ENCODE results near the gene OR8D1.

OR8D1 gene

GRCh38 chr11:124313849-124314248, at the start of gene OR8D1:
Gene OR8D1 (minus strand): TSS chr11:124313949. CDS start chr11:124310766, 3,183 bp downstream.
- no peak within 1 kb of the TSS for H3K4me3 ChIP-seq (ENCODE audit: low read depth, low read length)

DNA sequence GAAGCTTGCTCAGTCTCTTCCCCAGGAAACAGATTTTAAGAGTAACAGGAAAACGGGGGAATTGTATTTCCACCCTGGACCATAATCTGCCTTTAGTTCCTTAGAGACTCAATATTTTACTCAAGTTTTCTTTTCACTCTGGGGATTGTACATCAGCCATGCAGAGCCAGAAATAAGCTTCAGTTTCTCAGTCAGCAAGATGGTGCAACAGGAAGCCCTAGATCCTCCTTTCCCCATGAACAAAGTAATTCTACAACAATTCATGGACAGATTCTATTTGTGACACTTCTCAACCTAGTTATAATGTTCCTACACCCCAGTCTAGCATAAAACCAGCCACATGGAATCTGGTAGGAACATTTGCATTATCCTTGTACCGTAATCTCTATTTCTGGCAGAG, 45.8 kb upstream of the OR8D1 start:
- no peak overlapping the region for H3K4me3 ChIP-seq (ENCODE audit: low read depth, low read length)

More at GRCh38 chr11:124313849-124314248, at the start of gene OR8D1:
- no peak for DNase-seq (ENCODE audit: low read depth)

DNA sequence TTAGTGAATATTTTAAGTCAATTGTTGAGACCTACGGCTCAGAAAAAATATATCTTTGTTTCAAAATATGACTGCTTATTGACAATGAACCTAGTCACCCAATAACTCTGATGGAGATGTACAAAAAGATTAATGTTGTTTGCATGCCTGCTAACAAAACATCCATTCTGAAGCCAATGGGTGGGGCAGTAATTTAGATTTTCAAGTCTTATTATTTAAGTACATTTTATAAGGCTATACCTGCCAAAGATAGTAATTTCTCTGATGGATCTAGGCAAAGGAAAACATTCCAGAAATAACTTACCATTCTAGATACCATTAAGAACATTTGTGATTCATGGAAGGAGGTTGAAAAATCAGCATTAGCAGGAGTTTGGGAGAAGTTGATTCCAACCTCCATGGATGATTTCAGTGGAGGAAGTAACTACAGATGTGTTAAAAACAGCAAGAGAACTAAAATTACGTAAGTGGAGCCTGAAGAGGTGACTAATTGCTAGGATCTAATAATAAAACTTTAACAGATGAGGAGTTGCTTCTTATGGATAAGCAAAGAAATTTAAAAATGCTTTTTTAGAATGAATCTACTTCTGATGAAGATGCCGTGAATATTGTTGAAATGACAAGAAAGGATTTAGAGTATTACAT, 32.7 kb upstream of the OR8D1 start:
- no peak for DNase-seq (ENCODE audit: low read depth)
- no peak overlapping the region for H3K4me3 ChIP-seq (ENCODE audit: low read depth, low read length)

More for the DNA sequence above, 45.8 kb upstream of the OR8D1 start:
- DNase-seq (ENCODE audit: low read depth): no peak

GRCh38 chr11:124344346-124344745, 30.6 kb upstream of the OR8D1 start:
- DNase-seq (ENCODE audit: low read depth): no peak
- H3K4me3 ChIP-seq (ENCODE audit: low read depth, low read length): no peak overlapping the region

DNA sequence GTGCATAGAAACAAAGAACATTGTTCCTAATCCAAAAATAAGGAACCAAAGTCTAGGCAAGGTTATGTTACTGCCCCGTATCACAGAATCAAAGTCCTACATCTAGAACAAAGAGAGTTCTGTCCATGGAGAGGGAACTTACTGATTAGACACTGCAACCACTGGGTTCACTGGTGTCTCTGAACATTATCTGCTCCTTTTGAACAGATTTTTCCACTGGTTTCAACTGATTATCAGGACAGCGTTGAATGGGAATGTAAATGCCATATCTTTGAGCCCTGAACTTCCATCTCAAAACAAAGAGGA, 26.3 kb upstream of the OR8D1 start:
- no peak for DNase-seq (ENCODE audit: low read depth)

DNA sequence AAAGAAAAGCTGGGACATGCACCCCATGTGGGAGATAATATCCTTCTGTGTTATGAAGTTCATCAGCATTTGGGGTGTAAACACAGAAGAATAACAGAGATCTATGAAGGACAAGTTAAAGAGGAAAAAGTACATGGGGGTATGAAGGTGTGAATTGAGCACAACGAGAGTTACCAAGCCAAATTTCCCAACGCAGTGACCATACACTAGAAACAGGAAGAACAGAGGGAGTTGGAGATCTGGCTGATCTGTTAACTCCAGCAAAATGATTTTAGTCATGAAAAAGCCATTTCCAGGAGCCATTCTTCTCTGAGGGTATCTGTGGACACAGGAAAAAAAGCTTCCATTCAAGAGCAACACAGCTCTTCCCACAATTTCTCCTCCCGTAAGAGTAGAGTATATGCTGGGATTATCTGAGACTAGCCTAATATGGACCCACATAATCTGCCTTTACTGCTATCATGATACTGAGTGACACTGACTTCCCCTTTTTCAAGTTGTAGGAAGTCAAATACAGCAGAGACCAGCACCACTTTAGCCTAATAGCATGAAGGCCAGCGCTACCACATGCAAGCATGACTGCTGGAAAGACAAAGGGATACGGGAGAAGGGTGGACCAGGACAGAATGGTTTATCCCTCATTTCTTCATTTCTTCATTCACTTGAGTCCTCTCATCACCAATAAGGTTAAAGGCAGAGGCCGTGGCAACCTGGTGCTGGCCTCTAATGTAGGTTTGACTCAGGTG, 25.8 kb upstream of the OR8D1 start:
- DNase-seq (ENCODE audit: low read depth): no peak
- no peak overlapping the region for H3K4me3 ChIP-seq (ENCODE audit: low read depth, low read length)

More for the DNA sequence above, 26.3 kb upstream of the OR8D1 start:
- H3K4me3 ChIP-seq (ENCODE audit: low read depth, low read length): no peak overlapping the region

DNA sequence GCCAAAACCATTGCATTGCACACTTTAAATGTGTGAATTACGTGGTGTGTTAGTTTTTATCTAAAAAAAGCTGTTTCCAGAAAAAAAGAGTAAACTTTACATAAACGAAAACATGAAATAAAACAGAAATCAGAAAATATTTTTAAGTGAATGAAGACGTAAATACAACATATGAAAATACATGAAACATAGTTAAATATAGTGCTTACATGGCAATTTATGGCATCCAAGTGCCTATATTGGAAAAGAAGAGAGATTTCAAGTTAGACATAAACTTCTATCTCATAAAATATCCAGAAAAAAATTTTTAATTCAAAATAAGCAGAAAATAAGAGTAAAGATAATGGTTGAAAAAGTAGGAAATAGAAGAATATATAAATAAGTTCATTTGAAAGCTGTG, 18.1 kb upstream of the OR8D1 start:
- H3K4me3 ChIP-seq (ENCODE audit: low read depth, low read length): no peak overlapping the region
- DNase-seq (ENCODE audit: low read depth): no peak

- no peak overlapping the region for H3K4me3 ChIP-seq (ENCODE audit: low read depth, low read length)
- no peak for DNase-seq (ENCODE audit: low read depth)
Observed at GRCh38 chr11:124329787-124330478, 16.2 kb upstream of the OR8D1 start.

- DNase-seq (ENCODE audit: low read depth): no peak
- H3K4me3 ChIP-seq (ENCODE audit: low read depth, low read length): no peak overlapping the region
Observed at GRCh38 chr11:124327775-124328174, 14.0 kb upstream of the OR8D1 start.

GRCh38 chr11:124322356-124322755, 8.6 kb upstream of the OR8D1 start:
- H3K4me3 ChIP-seq (ENCODE audit: low read depth, low read length): no peak overlapping the region
- DNase-seq (ENCODE audit: low read depth): no peak

- no peak for DNase-seq (ENCODE audit: low read depth)
- H3K4me3 ChIP-seq (ENCODE audit: low read depth, low read length): no peak within 1 kb of the TSS
Observed at GRCh38 chr11:124320097-124320496, 6.3 kb upstream of the OR8D1 start, which contains the start of gene OR8D2. Gene OR8D2 (minus strand): TSS chr11:124320197. CDS start chr11:124320197, 0 bp downstream.

DNA sequence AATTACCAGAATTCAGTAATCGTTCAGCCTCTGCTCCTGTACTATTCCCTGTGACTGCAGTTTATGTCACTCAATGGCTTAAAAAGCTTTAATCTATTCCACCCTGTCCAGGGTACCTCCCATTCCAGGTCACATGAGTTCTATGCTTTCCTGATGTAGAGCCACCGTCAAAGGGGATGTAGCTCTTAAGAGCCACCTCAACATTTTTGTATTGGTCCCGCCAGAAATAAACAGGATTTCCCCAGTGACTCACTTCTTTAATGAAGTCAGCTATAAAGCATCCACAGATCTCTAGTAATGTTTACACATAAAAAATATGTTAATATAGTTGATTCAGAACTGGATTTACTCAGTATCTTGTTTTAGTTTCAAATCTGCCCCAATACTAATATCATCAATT, 1.3 kb upstream of the OR8D1 start:
- H3K4me3 ChIP-seq (ENCODE audit: low read depth, low read length): no peak overlapping the region
- no peak for DNase-seq (ENCODE audit: low read depth)

GRCh38 chr11:124313131-124313530, 618 bp downstream of the OR8D1 start:
- H3K4me3 ChIP-seq (ENCODE audit: low read depth, low read length): no peak overlapping the region
- DNase-seq (ENCODE audit: low read depth): no peak

- no peak for DNase-seq (ENCODE audit: low read depth)
Observed at GRCh38 chr11:124311670-124312069, 2.1 kb downstream of the OR8D1 start.

GRCh38 chr11:124311269-124311668, 2.5 kb downstream of the OR8D1 start:
- H3K4me3 ChIP-seq (ENCODE audit: low read depth, low read length): no peak overlapping the region
- no peak for DNase-seq (ENCODE audit: low read depth)

More at GRCh38 chr11:124311670-124312069, 2.1 kb downstream of the OR8D1 start:
- no peak overlapping the region for H3K4me3 ChIP-seq (ENCODE audit: low read depth, low read length)

DNA sequence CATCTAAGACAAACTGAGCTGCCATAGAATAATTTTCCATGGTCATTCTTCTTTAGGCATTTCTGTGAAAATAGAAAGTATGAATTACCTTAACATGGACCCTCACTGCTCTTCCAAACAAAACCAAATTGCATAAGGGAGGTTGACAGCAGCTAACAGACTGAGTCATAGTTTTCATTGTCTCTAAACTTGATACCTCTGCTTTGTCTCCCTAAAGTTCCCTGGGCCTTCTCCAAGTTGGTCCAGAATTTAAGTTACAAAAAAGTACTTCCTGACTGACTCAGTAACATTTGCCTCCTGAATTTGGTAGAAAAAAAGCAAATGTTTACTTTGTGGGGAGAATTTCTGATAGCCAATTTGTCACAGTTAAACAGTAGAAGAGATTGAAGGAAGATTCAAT, 3.0 kb downstream of the OR8D1 start:
- no peak overlapping the region for H3K4me3 ChIP-seq (ENCODE audit: low read depth, low read length)
- peak; percentile 56 for DNase-seq (ENCODE audit: low read depth)

DNA sequence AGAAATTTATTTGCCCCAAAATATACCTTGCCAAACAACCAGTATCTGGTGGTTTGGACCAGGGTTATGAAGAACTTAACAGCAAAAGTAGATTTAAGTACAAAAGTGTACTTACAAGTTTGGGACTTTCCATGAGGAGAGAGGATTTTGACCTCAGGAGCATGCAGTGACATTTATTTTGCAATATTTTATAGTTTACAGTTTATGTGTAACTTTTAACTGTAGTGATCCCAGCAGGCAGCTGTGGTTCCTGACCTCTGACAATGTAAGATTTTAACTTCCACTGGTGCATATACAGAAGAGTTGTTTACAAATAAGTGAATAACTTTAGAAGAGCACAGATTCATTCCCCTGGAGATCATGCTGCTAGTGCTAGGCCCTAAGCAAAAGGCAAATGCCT, 6.7 kb downstream of the OR8D1 start:
- no peak for DNase-seq (ENCODE audit: low read depth)
- H3K4me3 ChIP-seq (ENCODE audit: low read depth, low read length): no peak overlapping the region

GRCh38 chr11:124302347-124303125, 11.2 kb downstream of the OR8D1 start:
- no peak for DNase-seq (ENCODE audit: low read depth)

DNA sequence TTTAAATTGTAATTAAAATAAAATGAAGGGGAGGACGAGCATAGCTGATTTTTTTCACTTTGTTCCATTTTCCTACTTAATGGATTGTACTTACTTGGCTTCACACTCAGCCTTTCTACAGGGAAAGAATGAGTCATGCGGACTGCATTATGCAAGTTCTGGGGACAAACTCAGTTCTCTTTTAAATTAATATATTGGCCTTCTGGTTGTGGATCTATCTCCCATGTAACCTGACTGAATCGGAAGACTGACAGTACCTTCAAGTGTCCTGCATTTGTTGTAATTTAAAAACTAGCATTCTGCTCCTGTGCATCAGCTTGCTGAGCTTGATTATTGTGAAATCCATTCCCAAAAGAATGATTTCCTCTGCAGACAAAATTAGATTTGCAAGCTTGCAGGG, 12.2 kb downstream of the OR8D1 start:
- H3K4me3 ChIP-seq (ENCODE audit: low read depth, low read length): no peak overlapping the region
- no peak for DNase-seq (ENCODE audit: low read depth)

More at GRCh38 chr11:124302347-124303125, 11.2 kb downstream of the OR8D1 start:
- H3K4me3 ChIP-seq (ENCODE audit: low read depth, low read length): no peak overlapping the region

GRCh38 chr11:124297921-124298320, 15.8 kb downstream of the OR8D1 start:
- peak; percentile 80 for DNase-seq (ENCODE audit: low read depth)
- no peak overlapping the region for H3K4me3 ChIP-seq (ENCODE audit: low read depth, low read length)
